Activated naive CD4-positive, alpha-beta T cell treated with Interleukin-2 at 50 U/mL for 16 hours (primary cell): ENCODE measurements around the gene MESD.

Experiments used
- DNase-seq: peaks from one replicate; pipeline ENCODE4 v3.0.0-alpha.2; 2020

MESD gene

DNA sequence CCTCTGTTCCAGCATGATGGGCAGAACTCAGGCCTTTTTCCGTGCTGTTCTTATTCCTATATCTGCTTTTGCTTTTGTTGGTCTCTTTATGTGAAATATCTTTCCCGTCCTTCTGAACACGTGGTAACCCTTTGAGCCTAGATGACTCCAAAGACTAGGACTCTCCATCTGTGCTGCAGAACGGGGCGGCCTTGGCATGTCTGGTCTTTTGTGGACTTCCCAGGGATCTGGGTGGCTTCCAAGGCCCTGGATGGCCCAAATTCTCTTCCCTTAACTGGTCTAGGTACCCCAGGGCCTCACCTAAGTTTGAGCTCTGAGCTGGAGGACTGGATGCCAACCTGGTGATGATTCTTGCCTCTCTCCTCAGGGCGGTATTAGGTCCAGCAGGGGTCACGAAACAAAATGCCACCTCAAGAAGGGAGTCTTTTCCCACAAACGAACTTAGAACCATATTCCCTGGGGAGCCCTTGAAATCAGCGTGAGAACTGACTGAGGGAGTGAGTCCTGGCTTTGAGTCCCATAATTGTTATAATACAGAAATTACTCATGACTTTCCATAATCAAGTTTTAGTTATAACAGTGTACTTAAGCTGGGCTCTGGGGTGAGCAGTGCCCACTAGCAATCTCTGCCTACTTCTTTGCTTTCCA lies 25.0 kb upstream of the MESD start:
- no peak for DNase-seq

DNA sequence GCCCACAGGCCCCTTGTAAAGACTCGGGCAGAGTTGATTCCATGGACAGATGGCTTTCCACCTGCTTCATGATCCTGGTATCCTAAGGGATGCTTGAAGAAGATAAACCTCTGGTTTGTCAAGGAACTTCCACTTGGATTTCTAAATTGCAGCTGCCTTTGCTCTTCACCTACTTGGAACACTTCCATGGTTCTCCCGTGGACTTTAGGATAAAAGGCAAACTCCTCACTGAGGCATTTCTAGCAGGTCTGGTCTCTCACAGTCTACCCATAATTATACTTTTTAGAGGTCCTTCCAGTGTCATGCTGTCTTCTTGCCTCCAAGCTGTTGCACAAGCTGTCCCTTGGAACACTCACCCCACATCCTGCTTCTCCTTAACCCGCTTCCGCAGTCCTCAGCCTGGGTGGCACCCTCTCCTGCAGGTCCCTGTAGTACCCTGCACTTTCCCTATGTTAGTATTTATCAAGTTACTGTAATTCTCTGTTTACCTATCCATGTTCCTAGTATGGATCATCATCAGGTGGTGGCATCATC lies 23.8 kb upstream of the MESD start:
- no peak for DNase-seq

DNA sequence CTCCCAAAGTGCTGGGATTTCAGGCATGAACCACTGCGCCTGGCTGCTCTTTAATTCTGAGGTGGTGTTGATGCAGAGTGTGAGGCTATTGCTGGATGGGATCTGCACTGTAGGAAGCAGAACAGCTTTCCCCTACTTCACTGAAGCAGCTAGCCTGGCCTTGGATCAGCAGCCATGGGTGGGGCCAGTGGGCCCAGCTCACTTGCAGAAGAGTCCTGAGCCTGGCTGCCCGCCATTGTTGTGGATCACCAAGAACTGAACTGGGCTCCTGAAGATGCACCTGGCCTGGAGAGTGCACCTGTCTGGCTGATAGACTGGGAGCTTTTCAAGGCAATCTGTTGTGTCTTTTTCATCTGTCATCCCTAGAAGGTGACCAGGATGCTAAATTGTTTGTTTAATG lies 23.0 kb upstream of the MESD start:
- no peak for DNase-seq

DNA sequence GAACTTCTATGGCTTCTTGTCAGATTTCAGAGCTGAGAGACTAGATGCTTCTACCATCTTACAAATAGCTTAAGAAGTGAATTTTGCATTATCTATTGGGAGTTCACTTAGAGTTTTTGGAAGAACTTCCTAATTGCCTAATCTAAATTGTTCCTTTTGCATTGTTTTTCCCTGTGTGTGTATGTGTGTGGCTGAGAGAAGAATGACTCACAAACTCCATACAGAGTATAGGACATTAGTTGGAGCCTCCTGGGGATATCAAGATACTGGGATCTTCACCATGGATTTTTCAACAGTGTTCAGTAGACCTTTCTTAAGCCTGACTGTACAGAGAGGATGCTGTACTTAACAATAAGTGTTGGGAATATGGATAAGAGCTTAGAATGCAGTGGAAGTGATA lies 22.0 kb upstream of the MESD start:
- DNase-seq, result no peak

DNA sequence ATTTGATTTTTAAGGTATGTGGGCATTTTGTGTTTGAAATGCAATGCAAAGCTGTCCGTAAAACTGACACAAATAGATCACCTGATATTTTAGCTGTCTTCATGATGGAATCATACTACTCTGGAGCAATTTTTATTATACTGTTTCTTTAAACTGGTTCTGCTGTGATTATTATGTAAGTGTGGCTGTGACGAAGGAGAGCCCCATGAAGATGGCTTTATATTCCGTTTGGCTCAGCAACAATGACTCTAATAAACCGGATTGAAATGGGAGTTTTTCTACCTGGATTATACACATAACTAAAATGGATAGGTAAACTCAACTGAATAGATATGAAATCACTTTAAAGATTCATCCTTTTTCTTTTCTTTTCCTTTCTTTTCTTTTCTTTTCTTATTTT lies 20.5 kb upstream of the MESD start:
- DNase-seq, result no peak

DNA sequence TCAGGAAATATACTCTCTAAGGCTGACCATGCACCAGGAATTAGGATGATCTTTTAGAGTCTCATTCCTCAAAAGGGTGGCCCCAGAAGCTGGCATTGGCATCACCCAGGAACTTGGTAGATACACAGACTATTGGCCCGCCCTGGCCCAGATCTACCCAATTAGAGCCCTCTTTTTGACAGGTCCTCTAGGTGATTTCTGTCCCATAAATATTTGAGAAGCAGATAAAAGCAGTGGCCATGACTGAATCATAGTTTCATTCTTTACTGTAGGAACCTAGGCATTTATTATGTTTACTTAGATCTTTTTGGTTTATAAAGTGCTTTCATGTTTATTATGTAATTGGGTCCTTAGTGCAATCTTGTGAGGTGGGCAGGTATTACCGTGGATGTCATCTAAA lies 18.7 kb upstream of the MESD start:
- DNase-seq, result no peak

DNA sequence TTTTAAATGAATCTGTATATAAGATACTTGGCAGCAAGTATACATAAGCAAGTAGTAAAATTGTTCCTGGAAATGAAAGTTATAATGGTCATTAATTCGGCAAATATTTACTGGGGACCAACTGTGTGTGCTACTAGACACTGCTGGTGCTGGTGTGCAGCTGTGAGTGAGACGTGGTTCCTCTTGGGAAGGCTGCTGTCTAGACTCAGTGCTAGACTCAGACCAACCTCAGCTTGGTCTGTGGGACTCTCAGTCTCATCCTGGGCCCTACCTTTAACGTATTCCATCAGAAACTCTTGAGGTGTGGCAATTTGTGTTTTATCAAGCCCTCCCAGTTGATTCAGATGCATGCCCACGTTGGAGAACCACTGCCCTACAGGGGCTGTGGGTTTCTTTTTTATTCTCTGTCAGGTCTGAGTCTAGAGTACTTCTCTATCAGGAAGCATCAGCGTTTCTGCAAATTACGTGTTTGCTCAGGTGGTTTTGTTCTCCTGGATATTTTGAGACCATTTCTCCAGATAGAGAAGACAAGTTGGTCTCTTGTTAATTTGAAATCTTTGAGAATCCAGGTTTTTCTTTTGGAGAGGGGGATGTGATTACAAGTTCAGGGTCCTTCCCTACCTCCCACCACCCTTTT lies 17.9 kb upstream of the MESD start:
- DNase-seq, result no peak

DNA sequence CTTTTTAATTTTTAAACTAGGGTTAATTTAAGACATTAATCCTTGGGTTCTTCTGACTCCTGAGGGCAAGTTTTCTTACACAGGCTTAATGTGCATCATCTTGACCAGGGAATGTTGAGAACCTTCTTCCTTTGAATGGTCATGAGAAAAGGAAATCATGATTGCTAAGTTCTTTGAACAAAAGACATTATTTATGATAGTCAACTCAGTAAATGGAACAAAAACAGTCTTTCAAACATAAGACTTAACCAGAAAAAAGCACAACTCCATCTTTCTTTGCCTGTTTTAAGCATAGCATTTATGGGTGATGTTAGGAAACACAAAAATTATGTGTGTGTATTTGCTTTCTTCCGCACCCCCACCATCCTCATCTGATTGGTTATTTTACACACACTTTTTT lies 16.5 kb upstream of the MESD start:
- no peak for DNase-seq

DNA sequence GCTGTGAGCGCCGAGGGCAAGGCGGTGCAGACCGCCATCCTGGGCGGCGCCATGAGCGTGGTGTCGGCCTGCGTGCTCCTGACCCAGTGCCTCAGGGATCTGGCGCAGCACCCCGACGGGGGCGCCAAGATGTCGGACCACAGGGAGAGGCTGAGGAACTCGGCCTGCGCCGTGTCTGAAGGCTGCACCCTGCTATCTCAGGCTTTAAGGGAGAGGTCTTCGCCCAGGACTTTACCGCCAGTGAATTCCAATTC lies 13.4 kb upstream of the MESD start:
- DNase-seq, result no peak

DNA sequence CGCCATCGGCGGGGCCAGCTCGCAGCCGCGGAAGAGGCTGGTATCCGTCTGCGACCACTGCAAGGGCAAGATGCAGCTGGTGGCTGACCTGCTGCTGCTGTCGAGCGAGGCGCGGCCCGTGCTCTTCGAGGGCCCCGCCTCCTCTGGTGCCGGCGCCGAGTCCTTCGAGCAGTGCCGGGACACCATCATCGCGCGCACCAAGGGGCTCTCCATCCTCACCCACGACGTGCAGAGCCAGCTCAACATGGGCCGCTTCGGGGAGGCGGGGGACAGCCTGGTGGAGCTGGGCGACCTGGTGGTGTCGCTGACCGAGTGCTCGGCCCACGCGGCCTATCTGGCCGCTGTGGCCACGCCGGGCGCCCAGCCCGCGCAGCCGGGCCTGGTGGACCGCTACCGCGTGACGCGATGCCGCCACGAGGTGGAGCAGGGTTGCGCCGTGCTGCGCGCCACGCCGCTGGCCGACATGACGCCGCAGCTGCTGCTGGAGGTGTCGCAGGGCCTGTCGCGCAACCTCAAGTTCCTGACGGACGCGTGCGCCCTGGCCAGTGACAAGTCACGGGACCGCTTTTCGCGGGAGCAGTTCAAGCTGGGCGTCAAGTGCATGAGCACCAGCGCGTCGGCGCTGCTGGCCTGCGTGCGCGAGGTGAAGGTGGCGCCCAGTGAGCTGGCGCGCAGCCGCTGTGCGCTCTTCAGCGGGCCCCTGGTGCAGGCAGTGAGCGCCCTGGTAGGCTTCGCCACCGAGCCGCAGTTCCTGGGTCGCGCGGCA lies 12.9 kb upstream of the MESD start:
- no peak for DNase-seq

DNA sequence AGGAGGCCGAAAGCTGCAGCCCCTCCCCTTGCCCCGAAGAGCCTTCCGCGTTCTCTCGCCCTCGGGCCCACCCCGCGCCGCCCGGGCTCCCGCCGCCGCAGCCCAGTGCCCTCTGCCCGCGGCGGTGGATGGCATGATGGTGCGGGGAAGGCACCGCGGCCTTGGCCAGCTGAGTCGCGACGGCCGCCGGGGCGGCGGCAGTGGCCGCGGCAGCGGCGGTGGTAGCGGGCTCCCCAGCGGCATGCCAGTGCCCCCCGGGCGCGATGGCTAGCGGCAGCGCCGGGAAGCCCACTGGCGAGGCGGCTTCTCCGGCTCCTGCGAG lies 12.4 kb upstream of the MESD start:
- no peak for DNase-seq

DNA sequence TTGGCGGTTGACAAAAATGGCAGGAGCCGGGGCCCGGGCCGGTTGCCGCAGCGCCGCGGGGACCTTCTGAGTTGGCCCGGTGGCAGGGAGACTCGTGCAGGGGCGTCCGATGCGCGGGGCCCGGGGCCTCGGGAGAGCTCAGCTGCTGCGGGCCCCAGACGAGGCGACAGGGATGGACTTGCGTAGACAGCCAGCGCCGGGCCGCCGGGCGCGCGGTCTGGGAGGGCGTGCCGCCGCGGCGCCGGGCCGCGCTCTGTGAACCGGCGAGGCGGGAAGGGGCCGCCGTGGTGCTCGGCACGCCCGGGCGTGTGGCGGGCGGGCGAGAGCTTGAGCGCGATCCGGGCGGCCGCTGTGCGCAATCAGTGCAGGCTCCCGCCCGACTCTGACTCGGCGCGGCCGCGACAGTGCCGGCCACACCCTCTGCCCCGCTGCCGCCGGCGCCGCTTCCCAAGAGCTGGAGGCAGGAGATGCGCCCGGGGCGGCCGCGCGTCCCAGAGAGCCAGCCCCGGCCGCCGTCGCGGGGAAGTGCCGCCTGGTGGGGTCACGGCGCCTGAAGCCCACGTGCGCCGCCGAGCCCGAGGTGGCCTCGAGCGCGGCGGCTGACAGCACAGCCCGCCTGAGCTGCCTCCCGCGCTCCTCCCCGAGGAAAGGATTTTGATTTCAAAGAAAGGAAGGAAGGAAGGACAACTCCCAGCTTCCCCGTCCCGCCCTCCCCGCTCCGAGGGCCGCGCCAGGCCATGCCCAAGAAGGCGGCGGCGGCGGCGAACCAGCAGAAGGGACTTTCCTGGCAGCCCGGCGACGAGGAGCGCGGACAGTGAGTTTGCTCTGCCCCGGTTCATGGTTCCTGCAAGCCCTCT lies 11.8 kb upstream of the MESD start:
- peak; percentile 63 for DNase-seq

DNA sequence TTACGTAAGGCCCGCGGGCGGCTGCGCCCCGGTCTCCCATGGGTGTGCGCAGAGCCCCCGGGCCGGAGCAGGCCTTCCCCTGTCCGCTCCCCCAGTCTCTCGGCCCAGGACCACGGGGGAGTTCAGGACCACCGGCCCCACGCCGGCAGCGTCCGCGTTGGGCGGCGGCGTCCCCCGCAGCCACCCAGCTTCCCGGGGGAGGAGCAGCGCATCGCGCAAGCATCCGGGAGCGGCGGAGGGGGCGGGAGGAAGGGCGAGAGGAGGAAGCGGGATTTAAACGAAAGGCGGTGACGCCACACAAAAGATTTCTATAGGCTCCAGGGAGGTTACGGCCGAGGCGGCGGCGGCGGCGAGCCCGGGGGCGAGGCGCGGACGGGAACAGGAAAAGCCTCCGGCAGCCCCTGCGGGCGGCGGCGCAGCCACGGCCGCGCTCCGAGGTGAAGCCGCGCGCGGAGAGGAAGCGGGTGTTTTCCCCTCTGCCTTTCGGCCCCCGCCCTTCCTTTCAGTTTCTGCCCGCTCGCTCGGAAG lies 11.1 kb upstream of the MESD start, which contains the start of gene TLNRD1:
TSS of gene TLNRD1 (plus strand) at position 300 of the 528 bp plus-strand sequence. CDS start 1,349 bp downstream, outside the sequence.
- DNase-seq, result peak; percentile 83

DNA sequence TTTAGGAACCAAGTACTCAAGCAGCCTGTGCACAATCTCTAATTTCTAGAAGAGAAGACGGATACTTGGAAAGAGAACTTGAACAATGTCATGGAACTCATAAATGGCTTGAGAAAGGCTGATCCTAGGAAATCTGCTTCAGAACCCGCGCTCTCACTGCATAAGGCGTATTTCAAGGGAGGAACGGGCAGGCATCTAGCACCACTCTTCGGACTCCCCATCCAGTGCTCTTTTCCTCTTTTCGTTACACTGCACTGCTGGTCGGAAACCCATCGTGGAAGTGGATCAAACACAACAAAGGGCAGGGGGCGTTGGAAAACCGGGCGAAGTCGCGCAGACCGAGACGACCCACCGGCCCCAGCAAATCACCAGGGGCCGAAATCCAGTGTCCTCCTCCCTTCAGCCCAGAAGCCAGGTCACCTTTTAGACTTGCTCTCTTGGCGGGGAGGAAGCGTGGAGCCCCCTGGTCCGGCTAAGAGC lies 10.6 kb upstream of the MESD start:
- DNase-seq, result no peak

DNA sequence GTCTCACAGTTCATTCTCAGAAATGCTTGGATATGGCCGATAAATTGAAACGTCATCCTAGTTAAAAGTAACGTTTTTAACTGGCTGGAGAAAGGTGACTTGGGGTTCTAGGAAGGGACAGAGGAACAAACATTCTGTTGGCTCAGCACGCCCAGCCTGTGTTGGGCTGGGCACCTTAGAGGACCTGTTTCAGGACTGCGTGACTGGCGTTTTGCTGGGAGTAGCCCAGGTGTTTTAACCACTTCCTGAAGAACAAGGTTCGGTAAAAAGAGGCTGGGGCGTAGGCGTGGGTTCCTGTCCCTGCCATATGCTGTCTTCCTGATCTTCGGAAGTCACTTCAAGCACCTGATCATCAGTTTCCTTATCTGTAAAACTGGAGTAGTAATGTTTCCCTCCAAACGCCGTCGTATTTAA lies 10.0 kb upstream of the MESD start:
- peak; percentile 64 for DNase-seq

DNA sequence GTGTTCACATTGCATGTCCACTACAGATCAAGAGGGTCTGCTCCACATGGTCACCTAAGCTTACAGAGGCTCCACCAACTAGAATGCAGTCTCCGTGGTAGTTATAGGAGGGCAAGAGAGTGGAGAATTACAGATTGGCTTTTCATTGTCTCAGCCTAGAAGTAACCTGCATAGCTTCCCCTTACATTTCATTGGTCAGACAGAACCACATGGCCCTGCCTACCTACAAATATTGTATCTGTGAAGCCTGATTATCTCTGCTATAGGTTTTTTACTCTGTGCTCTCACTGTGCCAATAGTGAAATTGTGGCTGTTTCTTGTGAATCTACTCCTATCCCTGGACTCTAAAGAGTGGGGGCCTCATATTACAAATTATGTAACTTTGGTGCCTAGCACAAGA lies 8.6 kb upstream of the MESD start:
- DNase-seq, result no peak

DNA sequence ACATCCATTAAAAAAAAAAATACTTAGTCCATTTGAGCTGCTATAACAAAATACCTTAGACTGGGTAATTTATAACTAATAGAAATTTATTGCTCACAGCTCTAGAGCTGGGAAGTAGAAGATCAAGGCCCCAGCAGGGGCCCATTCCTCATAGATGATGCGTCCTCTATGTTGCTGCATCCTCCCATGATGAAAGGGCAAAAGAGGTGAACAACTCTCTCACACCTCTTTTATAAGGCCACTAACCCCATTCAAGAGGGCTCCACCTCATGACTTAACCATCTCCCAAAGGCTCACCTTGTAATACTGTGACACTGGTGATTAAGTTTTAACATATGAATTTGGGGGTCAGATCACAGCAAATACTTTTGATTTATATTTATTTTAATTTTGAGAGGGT lies 8.1 kb upstream of the MESD start:
- DNase-seq, result no peak

DNA sequence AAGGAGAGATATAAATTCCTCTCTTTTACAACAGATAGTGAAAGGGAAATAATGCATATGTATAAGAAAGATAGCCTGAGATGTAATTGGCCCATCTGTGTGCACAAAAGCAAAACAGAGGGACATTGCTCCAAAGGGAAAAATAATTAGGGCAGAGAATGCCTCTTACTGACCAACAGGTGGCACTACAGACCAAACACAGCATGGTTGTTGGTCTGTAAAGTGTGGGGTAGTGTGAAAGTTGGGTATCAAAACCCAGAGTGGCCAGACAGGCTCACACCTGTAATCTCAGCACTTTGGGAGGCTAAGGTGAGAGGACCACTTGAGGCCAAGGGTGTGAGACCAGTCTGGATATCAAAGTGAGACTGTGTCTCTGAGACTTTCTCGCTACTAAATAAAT lies 6.6 kb upstream of the MESD start:
- no peak for DNase-seq

DNA sequence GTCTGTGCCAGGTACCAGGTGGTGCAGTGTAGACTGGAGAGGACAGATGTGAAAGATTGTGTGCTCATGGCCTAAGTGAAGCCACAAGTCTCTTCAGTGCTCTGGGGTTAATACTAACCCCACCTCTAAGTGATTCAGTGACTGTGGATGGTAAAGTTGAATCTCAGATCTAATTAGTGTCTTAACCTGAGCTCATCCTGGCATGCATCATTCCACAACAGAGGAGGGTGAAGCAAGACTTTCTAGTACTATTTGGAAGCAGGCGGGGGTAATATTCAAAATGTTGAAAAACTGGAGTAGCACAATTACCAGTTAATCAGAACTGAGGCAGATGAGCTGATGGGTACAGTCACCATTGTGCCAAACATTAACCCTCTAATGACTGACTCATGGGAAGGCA lies 2.8 kb upstream of the MESD start:
- DNase-seq, result no peak

DNA sequence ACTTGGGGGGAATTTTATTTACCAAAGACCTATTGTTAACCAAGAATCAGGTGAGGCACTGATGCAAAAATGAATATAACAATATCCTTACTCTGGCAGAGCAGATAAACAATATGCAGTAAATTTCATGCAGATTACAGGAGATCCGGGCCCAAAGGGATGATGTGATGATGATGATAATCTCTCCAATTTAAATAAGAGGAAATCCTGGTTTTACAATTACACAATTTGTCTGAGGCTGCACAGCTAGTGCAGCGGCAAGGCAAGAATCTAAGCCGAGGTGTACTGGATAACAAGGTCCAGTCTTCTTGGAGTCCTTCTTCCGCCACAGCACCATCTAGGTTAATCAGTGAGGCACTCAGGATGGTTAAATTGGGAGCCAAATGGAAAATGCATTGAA lies 2.4 kb upstream of the MESD start:
- no peak for DNase-seq

DNA sequence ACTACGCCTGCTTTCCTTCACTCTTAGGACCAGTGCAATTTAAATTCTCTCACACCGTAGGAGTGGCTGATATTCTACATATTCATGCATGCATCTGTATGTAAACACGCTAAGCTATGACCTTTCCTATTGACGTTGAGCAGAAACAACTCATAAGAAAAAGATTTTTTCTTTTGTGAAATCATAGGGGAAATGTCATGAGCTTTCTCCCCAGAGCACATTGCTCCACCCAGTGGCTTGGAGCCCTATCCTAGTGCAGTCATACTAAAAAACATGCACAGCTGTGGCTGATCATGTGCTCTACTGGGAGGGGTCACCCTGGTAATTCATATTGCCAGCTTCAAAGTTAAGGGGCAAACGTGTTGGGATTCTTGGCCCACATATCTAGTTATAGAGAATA lies 1.8 kb upstream of the MESD start:
- no peak for DNase-seq

DNA sequence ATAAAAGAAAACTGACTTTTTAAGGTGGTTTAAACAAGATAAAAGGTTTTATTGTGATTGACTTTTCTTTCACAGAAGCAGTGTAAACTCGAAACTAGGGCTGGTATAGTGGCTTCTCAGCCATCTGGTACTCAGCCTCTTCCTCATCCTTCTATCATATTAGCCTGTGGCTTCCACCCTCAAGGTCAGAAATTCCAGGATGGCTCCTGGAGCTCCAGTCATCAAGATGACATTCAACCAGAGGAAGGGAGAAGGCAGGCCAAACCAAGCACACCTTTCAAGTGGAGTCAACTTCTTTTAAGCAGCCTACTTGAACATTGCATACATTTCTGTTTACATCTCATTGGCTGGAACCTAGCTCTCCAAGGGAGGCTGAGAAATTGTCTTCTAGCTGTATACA lies 1.3 kb upstream of the MESD start:
- no peak for DNase-seq

DNA sequence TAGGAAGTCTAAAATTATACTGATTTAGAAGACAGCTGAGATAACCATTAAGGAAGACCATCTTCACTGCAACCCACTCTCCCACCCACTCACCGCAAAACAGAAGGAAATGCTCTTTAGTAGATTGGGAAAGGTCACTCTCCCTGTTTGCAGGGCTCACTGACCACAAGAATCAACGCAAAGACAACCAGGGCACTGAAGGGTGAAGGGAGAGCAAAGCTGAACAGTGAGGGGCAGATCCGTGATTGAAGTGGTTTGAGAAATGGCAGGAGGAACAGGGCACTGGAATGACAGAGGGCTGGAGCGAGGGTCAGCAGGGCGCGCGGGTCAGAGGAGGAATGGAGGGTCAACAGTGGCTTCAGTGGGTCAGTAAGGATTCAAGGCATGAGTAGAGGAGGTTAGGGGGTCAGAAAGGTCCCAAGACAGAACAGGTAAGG lies 520 bp downstream of the MESD start:
- no peak for DNase-seq
